HG03432 (cell line): ENCODE measurements around the gene LGALS4.
"Not testable (repeated sequence)": the region's sequence is repeated elsewhere in the genome, so short reads cannot be mapped to it uniquely, and the experiment has no call there.

Experiments
- ATAC-seq: cut with Tn5 transposase; IDR thresholded peaks from one replicate; pipeline ENCODE4 v1.9.1; 2021; ENCODE audit warnings: mild to moderate bottlenecking, moderate library complexity; ENCODE audit not compliant: unreplicated experiment

LGALS4 gene

GRCh38 chr19:38797781-38798180 lies 15.0 kb downstream of the LGALS4 start:
- not testable (repeated sequence) for ATAC-seq

GRCh38 chr19:38796154-38796553 lies 16.6 kb downstream of the LGALS4 start:
- no peak for ATAC-seq

- no peak for ATAC-seq
Measured at GRCh38 chr19:38795549-38795948, 17.2 kb downstream of the LGALS4 start.

GRCh38 chr19:38793671-38794070 lies 19.1 kb downstream of the LGALS4 start:
- no peak for ATAC-seq

GRCh38 chr19:38793177-38793576 lies 19.6 kb downstream of the LGALS4 start:
- no peak for ATAC-seq

GRCh38 chr19:38792250-38793111 lies 20.3 kb downstream of the LGALS4 start:
- no peak for ATAC-seq

- peak; percentile 72 for ATAC-seq
Measured at GRCh38 chr19:38791451-38792064, 21.2 kb downstream of the LGALS4 start.

GRCh38 chr19:38790507-38791403 lies 22.0 kb downstream of the LGALS4 start:
- ATAC-seq = not testable (repeated sequence)

- ATAC-seq = no peak
Measured at GRCh38 chr19:38788478-38789243, 24.1 kb downstream of the LGALS4 start, which contains the start of gene LGALS7B. LGALS7B (plus strand) TSS chr19:38789200; CDS start chr19:38789227, 27 bp downstream.

- no peak for ATAC-seq
Measured at GRCh38 chr19:38786572-38787265, 26.0 kb downstream of the LGALS4 start.

- ATAC-seq = not testable (repeated sequence)
Measured at GRCh38 chr19:38786061-38786460, 26.7 kb downstream of the LGALS4 start.

- no peak for ATAC-seq
Measured at GRCh38 chr19:38785187-38785699, 27.5 kb downstream of the LGALS4 start.

GRCh38 chr19:38784224-38784623 lies 28.5 kb downstream of the LGALS4 start:
- no peak for ATAC-seq

- not testable (repeated sequence) for ATAC-seq
Measured at GRCh38 chr19:38782212-38782611, 30.5 kb downstream of the LGALS4 start.

- no peak for ATAC-seq
Measured at GRCh38 chr19:38781058-38781457, 31.7 kb downstream of the LGALS4 start.

- ATAC-seq = no peak
Measured at GRCh38 chr19:38780443-38780842, 32.3 kb downstream of the LGALS4 start.

- no peak for ATAC-seq
Measured at GRCh38 chr19:38778733-38779132, 34.0 kb downstream of the LGALS4 start.

GRCh38 chr19:38774181-38774950 lies 38.4 kb downstream of the LGALS4 start:
- ATAC-seq = no peak
